A549 (cell line): ENCODE measurements around the gene KLHDC7B.

Experiments used
- CBX2 ChIP-seq: fragments of 200-600 bp; sonication (generic); IDR thresholded peaks from 2 replicates; pipeline ENCODE4 v1.6.1; 2016; ENCODE audit warnings: low read depth, mild to moderate bottlenecking, borderline replicate concordance
- CHD4 ChIP-seq: fragments of 200-600 bp; sonication (generic); IDR thresholded peaks from 2 replicates; pipeline ENCODE4 v1.6.1; 2016; ENCODE audit warnings: antibody characterized with exemption, mild to moderate bottlenecking, borderline replicate concordance
- CTCF ChIP-seq: fragments of >200 bp; sonication (Bioruptor Twin); formaldehyde crosslinking; IDR thresholded peaks from 3 replicates; pipeline ENCODE4 v1.5.1; 2016
- GATA3 ChIP-seq: IDR thresholded peaks from 2 replicates; pipeline ENCODE4 v1.6.1; 2012; ENCODE audit warnings: borderline replicate concordance
- MAX ChIP-seq: IDR thresholded peaks from 2 replicates; pipeline ENCODE4 v1.6.1; 2012
- POLR2A ChIP-seq: IDR thresholded peaks from 2 replicates; pipeline ENCODE4 v1.6.1; 2012; ENCODE audit warnings: mild to moderate bottlenecking, low read length
- POLR2AphosphoS2 ChIP-seq: conservative IDR thresholded peaks from 2 replicates; pipeline ENCODE4 v1.6.1; 2012; ENCODE audit warnings: low read length, improper control_type of control experiment, inconsistent platforms
- RFX5 ChIP-seq: fragments of 450-650 bp; IDR thresholded peaks from 2 replicates; pipeline ENCODE4 v1.7.1; 2014; ENCODE audit warnings: antibody characterized with exemption, mild to moderate bottlenecking, moderate library complexity
- TP53 ChIP-seq: fragments of 250-450 bp; sonication (Bioruptor Pico); IDR thresholded peaks from 2 replicates; pipeline ENCODE4 v1.5.0; 2021; ENCODE audit warnings: mild to moderate bottlenecking, moderate library complexity

GRCh38 chr22:50574383-50574755 lies 28.7 kb downstream of the KLHDC7B start:
- TF ChIP-seq CTCF (no peak), POLR2A (no peak), MAX (no peak), POLR2AphosphoS2 (no peak), RFX5 (no peak), GATA3 (no peak), CBX2 (no peak), TP53 (no peak), CHD4 (no peak)
